Calu3 (cell line): Measurements from ENCODE around the gene AOC2. TPM values are rescaled to one million over a fixed set of nuclear protein-coding genes. Genes with fewer than 3 reads are reported as not detected.
"Not testable (repeated sequence)": the region's sequence is repeated elsewhere in the genome, so short reads cannot be mapped to it uniquely, and the experiment has no call there.

Experiments used
- BruUV-seq: library from RNA; stranded (reverse); fragments of 400-500 nt; replicated peaks from 2 replicates; lab custom pipeline; 2021; lab: Mats Ljungman, UMichigan
- CTCF ChIA-PET: fragments of 300-600 bp; sonication (Branson Sonifier 250); formaldehyde crosslinking; loops from one replicate; lab custom pipeline; 2022; ENCODE audit warnings: antibody characterized with exemption; lab: Charles Lee
- DNase-seq: peaks from one replicate; pipeline ENCODE4 v3.0.0; 2022
- H3K27ac Mint-ChIP-seq: one replicate; pipeline ENCODE4 v1.8.0; 2022; ENCODE audit warnings: mixed read lengths; ENCODE audit not compliant: unreplicated experiment
- H3K27me3 Mint-ChIP-seq: one replicate; pipeline ENCODE4 v1.8.0; 2022; ENCODE audit warnings: mixed read lengths; ENCODE audit not compliant: unreplicated experiment
- H3K36me3 Mint-ChIP-seq: one replicate; pipeline ENCODE4 v1.8.0; 2022; ENCODE audit warnings: mild to moderate bottlenecking, moderate library complexity, mixed read lengths; ENCODE audit not compliant: insufficient read depth, unreplicated experiment
- H3K4me1 Mint-ChIP-seq: one replicate; pipeline ENCODE4 v1.8.0; 2022; ENCODE audit warnings: mild to moderate bottlenecking, low read depth, mixed read lengths; ENCODE audit not compliant: unreplicated experiment
- H3K4me3 Mint-ChIP-seq: one replicate; pipeline ENCODE4 v1.8.0; 2022; ENCODE audit warnings: mild to moderate bottlenecking, low read depth, moderate library complexity, mixed read lengths; ENCODE audit not compliant: unreplicated experiment
- H3K9me3 Mint-ChIP-seq: one replicate; pipeline ENCODE4 v1.8.0; 2022; ENCODE audit warnings: low read depth, mixed read lengths; ENCODE audit not compliant: unreplicated experiment
- intact Hi-C: fragments of 100-400 bp; cut with micrococcal nuclease; formaldehyde crosslinking; loops from one replicate; pipeline ENCODE4 v1.10.0; 2022; ENCODE audit not compliant: unreplicated experiment
- total RNA-seq: library from RNA; stranded (reverse); gene quantifications from 2 replicates; pipeline ENCODE4 v1.2.3, GENCODE V29; 2022
- TF ChIP-seq, protein P1 (sequence below): fragments of 200-600 bp; IDR thresholded peaks from one replicate; pipeline ENCODE4 v1.8.0; 2022; ENCODE audit warnings: antibody characterized with exemption; ENCODE audit not compliant: unreplicated experiment

AOC2 gene
- total RNA-seq, 1 experiment from 2014 or later = 10.5 TPM

DNA sequence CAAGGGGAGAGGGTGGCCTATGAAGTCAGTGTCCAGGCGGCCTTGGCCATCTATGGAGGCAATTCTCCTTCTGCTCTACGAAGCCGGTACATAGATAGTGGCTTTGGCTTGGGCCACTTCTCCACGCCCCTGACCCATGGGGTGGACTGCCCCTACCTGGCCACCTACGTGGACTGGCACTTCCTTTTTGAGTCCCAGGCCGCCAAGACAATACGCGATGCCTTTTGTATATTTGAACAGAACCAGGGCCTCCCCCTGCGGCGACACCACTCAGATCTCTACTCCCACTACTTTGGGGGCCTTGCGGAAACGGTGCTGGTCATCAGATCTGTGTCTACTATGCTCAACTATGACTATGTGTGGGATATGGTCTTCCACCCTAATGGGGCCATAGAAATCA, 24.0 kb downstream of the AOC2 start:
- DNase-seq = no peak
- no peaks in the 10 kb centered on the region for H3K36me3 Mint-ChIP-seq
- H3K4me1 Mint-ChIP-seq = peaks cover 9% of the 10 kb centered on the region
- CTCF ChIA-PET = interaction anchor here (0.5 kb wide), 1 partner anchor 77 kb away, joined by 4 read pairs; no protein-coding TSS in a partner anchor
- intact Hi-C loops = no loop called here
- no TSS peak for BruUV-seq
- TF ChIP-seq, protein P1, sequence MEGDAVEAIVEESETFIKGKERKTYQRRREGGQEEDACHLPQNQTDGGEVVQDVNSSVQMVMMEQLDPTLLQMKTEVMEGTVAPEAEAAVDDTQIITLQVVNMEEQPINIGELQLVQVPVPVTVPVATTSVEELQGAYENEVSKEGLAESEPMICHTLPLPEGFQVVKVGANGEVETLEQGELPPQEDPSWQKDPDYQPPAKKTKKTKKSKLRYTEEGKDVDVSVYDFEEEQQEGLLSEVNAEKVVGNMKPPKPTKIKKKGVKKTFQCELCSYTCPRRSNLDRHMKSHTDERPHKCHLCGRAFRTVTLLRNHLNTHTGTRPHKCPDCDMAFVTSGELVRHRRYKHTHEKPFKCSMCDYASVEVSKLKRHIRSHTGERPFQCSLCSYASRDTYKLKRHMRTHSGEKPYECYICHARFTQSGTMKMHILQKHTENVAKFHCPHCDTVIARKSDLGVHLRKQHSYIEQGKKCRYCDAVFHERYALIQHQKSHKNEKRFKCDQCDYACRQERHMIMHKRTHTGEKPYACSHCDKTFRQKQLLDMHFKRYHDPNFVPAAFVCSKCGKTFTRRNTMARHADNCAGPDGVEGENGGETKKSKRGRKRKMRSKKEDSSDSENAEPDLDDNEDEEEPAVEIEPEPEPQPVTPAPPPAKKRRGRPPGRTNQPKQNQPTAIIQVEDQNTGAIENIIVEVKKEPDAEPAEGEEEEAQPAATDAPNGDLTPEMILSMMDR = no peak
- H3K9me3 Mint-ChIP-seq = peaks cover 7% of the 10 kb centered on the region
- no peak overlapping the region for H3K4me3 Mint-ChIP-seq
- H3K27me3 Mint-ChIP-seq = peaks cover 56% of the 10 kb centered on the region
- H3K27ac Mint-ChIP-seq = no peak overlapping the region

GRCh38 chr17:42871647-42872046, 27.3 kb downstream of the AOC2 start:
- no peak for DNase-seq
- intact Hi-C loops = no loop called here
- CTCF ChIA-PET = no interaction called here
- H3K27me3 Mint-ChIP-seq = peaks cover 55% of the 10 kb centered on the region
- H3K9me3 Mint-ChIP-seq = peaks cover 3% of the 10 kb centered on the region
- H3K27ac Mint-ChIP-seq = no peak overlapping the region
- no TSS peak for BruUV-seq
- no peaks in the 10 kb centered on the region for H3K36me3 Mint-ChIP-seq
- H3K4me1 Mint-ChIP-seq = peaks cover 8% of the 10 kb centered on the region
- TF ChIP-seq, protein P1 = no peak
- H3K4me3 Mint-ChIP-seq = no peak overlapping the region

DNA sequence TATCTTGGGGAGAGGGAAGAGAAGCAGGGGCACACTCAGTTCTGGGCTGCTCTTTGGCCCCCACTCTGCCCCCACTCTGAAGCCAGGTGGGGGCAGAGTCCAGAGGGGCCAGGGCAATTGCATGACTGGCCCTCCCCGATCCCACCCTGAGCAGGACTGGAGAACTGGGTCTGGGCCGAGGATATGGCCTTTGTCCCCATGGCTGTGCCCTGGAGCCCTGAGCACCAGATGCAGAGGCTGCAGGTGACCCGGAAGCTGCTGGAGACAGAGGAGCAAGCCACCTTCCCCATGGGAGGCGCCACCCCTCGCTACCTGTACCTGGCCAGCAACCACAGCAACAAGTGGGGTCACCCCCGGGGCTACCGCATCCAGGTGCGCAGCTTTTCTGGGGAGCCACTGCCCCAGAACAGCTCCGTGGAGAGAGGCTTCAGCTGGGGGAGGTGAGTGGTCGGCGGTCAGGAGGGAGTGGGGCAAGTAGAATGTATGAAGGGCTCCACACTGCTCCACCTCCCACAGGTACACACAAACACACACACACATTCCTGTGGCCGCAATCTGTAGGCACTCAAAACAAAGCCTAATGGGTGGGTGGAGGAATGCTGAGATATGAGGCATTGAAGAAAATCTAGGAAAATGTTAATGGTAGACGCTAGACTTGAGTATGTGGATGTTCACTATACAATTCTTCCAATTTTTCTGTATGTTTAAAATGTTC, 28.0 kb downstream of the AOC2 start:
- Mint-ChIP-seq H3K9me3 (peaks cover 3% of the 10 kb centered on the region), H3K36me3 (no peaks in the 10 kb centered on the region), H3K4me1 (peaks cover 5% of the 10 kb centered on the region), H3K27ac (no peak overlapping the region), H3K27me3 (peaks cover 55% of the 10 kb centered on the region), H3K4me3 (no peak overlapping the region)
- TF ChIP-seq, protein P1 = no peak
- CTCF ChIA-PET = no interaction called here
- no peak for DNase-seq
- intact Hi-C loops = no loop called here
- BruUV-seq = no TSS peak

- H3K27ac Mint-ChIP-seq = no peak overlapping the region
- peaks cover 3% of the 10 kb centered on the region for H3K9me3 Mint-ChIP-seq
- CTCF ChIA-PET = no interaction called here
- TF ChIP-seq, protein P1 = no peak
- no peak overlapping the region for H3K4me3 Mint-ChIP-seq
- DNase-seq = no peak
- peaks cover 14% of the 10 kb centered on the region for H3K4me1 Mint-ChIP-seq
- H3K36me3 Mint-ChIP-seq = no peaks in the 10 kb centered on the region
- intact Hi-C loops = no loop called here
- H3K27me3 Mint-ChIP-seq = peaks cover 62% of the 10 kb centered on the region
- BruUV-seq = no TSS peak
These were observed 28.9 kb downstream of the AOC2 start for GRCh38 chr17:42873315-42873714.

DNA sequence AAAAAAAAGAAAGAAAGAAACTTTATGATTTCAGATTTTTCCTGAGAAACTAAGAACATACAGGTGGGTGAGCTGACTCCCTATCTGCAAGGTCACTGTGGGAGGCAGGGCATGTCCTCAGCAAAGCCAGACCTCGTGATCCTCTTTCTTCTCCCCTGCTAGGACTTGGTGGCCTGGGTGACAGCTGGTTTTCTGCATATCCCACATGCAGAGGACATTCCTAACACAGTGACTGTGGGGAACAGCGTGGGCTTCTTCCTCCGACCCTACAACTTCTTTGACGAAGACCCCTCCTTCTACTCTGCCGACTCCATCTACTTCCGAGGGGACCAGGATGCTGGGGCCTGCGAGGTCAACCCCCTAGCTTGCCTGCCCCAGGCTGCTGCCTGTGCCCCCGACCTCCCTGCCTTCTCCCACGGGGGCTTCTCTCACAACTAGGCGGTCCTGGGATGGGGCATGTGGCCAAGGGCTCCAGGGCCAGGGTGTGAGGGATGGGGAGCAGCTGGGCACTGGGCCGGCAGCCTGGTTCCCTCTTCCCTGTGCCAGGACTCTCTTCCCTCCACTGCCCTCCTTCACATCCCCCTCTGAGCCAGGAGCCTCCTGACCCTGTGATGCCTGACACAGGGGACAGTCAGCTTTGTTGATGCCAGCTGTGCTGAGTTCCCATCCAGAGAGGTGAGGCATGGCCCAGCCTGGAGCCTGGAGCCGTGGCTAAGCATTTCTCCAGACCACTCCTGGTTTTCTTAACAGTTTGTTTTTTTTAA, 29.7 kb downstream of the AOC2 start:
- H3K36me3 Mint-ChIP-seq, H3K27ac Mint-ChIP-seq, DNase-seq, intact Hi-C loops, H3K4me3 Mint-ChIP-seq, BruUV-seq, CTCF ChIA-PET, H3K9me3 Mint-ChIP-seq: not testable (repeated sequence)
- Mint-ChIP-seq H3K27me3 (peaks cover 70% of the 10 kb centered on the region), H3K4me1 (peaks cover 17% of the 10 kb centered on the region)
